ENCODE results near the gene USP47. TPM values are rescaled to one million over a fixed set of nuclear protein-coding genes. Genes with fewer than 3 reads are reported as not detected.

USP47 gene, protein sequence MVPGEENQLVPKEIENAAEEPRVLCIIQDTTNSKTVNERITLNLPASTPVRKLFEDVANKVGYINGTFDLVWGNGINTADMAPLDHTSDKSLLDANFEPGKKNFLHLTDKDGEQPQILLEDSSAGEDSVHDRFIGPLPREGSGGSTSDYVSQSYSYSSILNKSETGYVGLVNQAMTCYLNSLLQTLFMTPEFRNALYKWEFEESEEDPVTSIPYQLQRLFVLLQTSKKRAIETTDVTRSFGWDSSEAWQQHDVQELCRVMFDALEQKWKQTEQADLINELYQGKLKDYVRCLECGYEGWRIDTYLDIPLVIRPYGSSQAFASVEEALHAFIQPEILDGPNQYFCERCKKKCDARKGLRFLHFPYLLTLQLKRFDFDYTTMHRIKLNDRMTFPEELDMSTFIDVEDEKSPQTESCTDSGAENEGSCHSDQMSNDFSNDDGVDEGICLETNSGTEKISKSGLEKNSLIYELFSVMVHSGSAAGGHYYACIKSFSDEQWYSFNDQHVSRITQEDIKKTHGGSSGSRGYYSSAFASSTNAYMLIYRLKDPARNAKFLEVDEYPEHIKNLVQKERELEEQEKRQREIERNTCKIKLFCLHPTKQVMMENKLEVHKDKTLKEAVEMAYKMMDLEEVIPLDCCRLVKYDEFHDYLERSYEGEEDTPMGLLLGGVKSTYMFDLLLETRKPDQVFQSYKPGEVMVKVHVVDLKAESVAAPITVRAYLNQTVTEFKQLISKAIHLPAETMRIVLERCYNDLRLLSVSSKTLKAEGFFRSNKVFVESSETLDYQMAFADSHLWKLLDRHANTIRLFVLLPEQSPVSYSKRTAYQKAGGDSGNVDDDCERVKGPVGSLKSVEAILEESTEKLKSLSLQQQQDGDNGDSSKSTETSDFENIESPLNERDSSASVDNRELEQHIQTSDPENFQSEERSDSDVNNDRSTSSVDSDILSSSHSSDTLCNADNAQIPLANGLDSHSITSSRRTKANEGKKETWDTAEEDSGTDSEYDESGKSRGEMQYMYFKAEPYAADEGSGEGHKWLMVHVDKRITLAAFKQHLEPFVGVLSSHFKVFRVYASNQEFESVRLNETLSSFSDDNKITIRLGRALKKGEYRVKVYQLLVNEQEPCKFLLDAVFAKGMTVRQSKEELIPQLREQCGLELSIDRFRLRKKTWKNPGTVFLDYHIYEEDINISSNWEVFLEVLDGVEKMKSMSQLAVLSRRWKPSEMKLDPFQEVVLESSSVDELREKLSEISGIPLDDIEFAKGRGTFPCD (N-terminal part only)
- total RNA-seq = 38.7 and 41.0 TPM in 2 replicates

DNA sequence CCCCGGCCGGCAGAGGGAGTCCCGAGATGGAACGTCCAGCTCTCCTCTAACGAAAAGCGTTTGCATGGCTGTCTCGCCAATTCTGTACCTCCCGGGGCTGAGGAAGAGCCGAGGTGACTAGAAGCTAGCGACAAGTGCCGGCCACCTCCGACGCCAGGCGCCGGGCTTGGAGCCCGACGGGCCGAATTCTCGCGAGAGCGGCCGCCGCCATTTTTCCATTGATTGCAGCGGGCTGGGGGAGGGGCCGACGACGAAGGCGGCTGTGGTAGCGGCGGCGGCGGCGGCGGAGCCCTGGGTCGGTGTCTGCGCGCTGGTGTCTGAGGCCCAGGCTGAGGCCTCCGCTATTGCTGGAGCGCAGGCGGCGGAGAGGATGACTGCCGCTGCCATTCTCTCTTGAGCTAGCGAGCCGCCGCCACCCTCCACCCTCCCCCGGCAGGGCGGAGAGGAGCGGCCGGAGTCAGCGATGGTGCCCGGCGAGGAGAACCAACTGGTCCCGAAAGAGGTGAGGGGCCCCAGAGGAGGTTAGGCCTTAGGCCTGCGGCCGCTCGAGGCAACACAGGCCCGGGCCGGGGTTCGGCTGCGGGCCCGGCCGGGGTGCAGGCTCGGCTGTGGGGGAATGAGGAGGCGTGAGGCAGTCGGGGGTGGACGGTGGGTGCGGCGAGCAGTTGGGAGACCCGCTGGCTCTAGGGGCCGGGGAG, at the start of gene USP47:
TSS of gene USP47 (plus strand) at position 250 of the 698 bp plus-strand sequence. CDS start at position 464, 214 bp downstream.
- intact Hi-C loops (cut with micrococcal nuclease) = loop anchor here (1.0 to 10.0 kb wide), 8 partner anchors 220 to 1621 kb away; partner anchors contain the start of genes BMAL1, BTBD10, CTR9 and EIF4G2

DNA sequence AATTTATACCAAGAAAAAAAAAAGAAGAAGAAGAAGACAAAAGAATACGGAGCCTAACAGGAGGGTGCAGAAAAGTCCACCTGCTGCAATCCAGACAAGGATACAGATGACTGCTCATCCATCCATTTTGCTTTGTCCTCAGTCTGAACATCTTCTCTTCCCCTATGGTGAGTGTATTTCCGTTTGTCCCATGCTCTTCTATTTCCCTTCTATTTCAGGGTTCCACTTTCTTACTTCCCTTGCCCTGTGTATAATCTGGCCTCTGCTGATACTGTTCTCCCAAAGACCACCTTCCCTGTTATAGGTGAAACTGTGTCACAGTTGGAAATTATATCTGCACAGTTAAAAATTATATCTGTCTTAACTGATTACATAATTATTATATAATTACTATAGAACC, 48.7 kb upstream of the USP47 start:
- intact Hi-C loops (cut with micrococcal nuclease) = loop anchor here (5.0 kb wide), 1 partner anchor 489 kb away; no protein-coding TSS in a partner anchor

DNA sequence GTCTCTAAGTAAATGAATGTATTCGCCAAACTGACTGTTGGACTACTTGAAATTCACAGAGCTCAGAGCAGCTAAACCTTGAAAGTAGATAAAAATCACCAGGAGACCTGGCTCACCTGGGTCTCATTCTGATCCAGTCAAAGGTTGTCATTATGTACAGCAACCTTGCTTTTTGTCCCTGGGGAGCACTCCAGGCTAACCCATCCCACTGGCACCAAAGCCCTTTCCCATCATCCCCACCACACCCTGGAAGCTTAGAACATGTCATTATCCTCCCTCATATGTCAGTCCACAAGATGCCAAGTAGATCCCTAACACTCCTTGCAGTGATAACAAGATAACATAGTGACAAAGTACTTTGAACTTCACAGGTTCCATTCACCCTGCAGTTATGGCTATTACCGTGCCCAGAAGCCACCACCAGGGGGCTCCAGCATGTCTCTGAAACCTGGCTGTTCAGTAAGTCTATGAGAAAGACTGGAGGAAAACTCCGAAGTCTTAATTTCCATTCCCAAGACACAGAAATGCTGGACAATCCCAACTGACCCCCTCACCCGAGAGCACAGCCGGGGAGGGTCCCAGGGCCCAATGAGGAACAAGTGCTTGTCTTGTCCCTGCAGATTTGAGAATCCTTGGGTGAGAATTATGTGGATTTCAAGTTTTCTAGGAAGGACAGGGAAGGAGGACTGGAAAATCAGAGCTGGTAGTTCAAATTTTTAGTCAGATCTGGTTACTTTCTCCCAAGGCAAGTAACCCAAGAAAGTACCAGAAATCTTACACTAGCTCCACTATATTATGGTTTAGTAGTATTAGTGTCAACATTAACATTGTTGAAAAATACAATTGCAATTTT, 43.0 kb upstream of the USP47 start:
- intact Hi-C loops (cut with micrococcal nuclease) = loop anchor here (2.0 kb wide), 1 partner anchor 50 kb away; no protein-coding TSS in a partner anchor

DNA sequence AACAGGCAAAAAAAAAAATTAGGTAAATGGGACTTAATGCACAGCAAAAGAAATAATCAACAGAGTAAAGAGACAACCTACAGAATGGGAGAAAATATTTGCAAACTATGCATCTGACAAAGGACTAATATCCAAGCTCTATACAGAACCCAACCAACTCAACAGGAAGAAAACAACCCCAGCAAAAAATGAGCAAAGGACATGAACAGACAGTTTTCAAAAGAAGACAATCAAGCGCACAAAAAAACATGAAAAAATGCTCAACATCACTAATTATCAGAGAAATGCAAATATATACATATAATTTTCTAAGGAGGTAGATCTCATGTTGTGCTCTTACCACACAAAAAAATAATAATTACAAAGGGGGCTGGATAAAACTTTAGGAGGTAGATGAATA, 36.5 kb upstream of the USP47 start:
- intact Hi-C loops (cut with micrococcal nuclease) = no loop called here

DNA sequence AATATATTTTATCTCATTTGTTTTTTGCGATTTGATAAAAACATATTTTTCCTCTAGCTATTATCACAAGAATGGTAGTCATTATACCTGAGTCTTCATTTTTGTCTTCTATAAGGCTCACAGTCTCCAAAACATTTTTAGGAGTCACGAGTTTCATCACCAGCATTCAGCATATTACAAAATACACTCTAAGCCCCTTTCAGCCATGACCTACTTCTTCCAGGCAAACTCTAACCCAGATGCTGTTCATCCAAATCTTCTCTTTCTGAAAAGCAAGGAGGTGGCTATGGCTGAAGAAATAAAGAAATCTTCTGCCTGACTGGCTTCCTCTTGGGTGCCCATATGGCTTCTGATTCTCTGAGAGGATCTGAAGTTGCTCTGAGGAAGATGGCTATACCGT, 35.7 kb upstream of the USP47 start:
- intact Hi-C loops (cut with micrococcal nuclease) = no loop called here

DNA sequence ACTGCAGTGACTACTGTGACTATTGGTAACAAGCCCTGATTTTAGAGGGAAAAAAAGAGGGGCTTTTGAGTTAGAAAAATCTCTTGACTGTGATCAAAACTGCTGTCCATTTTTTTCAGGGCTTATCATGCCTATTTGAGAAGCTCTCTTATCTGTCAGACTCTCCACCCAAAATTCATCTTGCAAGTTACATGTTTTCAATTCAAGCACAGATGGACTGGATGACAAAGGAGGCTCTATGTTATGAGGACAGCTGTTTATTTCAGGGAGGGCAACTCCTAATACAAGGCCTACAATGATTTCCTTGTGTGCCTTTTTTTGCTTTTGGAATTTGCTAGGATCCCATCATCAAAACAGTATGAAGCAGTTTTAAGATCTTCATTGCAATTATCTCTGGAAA, 35.2 kb upstream of the USP47 start:
- intact Hi-C loops (cut with micrococcal nuclease) = no loop called here

DNA sequence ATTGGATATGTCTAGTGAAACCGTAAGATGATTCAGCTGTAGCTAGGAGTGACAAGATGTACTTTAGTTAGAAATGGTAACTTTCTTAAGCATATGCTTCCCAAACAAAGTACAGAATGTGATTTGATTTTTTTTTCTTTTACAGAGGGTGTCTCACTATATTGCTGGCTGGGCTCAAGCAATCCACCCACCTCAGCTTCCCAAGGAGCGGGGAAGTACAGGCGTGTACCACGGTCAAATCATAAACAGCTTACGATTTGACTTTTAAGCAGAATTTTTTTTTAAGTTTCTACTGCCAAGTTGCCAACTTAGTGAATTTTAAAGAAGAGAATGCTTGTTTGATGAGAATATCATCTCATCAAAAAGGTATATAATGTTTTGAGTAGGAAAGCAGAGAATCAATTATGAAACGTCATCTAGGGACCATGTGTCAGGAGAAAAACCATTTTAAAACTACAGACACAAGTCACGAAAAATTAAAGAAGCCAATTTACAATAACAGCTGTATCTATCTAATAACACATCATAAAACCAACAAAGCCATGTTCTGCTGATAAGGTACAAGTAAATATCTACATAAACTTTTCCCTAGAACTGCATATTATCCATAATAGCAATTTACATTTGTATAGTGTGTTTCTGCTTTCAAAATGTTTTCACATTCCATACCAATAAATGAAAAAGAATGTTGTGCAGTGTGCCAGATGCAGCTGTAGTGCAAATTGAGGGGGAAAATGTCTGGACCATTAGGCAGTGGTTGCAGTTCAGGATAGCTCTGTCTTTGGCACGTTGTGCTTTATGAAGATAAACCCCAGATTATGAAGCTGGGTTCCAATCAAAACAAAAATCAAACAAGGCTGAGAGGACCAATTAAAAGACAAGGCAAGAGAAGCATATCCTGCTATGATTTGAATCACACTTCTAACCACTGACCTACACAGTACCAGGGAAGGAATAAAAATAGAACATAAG, 33.7 kb upstream of the USP47 start:
- intact Hi-C loops (cut with micrococcal nuclease) = no loop called here

DNA sequence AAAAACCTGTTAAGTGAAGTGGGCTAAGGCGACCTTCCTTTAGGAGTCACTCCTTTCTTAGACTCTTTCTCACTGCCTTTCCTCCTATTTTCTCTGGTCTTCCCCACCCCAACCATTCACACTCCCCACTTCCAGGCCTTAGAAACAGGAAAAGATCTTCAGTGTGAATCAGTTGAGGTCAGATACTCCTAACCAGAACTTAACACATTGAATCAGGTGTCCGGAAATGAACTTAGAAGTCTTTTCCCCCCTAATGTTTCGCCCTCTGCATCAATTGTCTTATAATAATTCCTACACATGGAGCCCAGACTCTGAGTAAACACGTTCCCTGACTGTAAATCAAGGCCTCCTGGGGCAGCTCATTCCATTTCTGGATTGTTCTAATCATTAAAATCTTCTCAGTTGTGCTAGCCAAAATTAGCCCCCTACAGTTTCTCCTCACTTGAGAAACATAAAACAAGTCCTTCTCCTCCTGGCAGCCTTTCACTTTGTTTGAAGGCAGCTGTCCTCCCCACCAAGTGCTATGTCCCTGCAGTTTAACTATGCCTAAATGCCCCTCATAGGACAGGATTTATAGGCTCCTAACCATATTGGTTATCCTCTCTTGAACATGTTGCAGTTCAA, 32.7 kb upstream of the USP47 start:
- intact Hi-C loops (cut with micrococcal nuclease) = no loop called here

DNA sequence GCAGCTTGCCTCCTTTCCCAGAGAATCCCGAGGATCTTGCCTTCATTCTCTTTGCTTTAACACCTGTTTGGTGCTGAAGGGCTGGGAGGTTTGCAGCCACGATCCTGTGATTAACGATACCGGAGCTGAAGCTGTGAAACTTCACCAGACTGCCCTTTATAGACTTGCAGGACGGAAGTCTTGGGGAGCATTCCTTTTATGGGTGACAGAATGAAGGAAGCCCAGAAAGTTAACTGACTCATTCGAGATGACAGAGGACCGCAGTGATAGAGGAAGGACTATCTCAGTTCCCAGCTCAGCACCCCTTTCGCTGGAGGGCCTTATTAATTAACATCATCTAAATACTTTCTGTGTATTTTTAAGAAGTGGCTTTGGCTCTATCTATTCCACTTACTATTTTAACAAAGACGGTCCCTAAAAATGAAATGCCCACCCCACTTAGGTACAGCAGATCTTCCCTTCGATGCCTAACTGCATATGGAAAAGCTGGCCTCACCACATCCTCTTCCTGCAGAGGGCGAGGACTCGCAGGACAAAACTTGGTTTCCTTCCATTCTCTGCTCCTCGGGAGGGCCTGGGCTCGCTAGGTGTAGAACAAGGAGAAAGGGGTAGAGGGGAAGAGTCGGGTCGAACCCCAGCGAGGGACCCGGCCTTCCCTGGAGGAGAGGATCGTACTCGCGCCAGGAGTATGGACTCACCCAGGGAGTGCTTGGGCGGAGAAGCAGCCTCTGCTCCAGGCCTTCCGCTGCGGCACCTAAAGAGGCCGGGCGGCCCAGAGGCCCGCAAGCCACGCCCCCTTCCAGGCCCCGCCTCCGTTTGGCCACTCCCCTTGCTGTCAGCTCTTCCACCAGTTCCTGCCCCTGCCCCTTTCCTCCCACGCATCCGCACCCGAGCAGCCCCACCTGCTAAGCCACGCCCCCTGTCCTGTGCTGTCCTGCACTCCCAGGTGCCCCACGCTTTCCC, 30.7 kb upstream of the USP47 start:
- intact Hi-C loops (cut with micrococcal nuclease) = no loop called here

DNA sequence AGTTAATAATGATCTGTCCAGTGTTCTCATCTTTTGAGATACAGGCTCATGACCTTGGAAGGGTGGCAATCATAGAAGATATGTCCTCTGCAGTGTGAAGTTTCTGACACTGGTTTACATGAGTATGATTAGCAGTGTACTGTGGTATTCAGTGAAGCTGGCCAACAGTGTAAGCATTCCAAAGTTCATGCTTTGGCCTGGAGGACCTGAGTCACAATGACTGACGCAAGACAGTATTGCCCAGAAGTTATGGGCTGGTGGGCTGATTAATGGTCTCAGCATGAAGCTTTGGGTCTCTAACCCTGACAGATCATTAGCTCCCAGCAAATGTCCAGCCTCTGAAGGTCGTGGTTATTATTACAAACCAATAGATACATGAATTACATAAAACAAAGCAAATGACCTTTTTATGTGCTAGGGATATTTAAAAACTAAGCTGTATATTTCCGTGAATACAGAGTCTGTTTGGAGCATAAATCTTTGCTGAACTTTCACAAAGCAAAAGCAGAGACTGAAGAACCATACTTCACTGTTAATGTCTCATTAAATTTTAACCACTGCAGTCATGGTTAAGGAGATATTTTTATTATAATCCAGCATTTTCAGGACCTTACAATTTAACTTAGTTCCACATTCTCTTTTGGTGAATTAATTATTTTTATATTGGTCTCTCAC, 28.3 kb upstream of the USP47 start:
- intact Hi-C loops (cut with micrococcal nuclease) = no loop called here

DNA sequence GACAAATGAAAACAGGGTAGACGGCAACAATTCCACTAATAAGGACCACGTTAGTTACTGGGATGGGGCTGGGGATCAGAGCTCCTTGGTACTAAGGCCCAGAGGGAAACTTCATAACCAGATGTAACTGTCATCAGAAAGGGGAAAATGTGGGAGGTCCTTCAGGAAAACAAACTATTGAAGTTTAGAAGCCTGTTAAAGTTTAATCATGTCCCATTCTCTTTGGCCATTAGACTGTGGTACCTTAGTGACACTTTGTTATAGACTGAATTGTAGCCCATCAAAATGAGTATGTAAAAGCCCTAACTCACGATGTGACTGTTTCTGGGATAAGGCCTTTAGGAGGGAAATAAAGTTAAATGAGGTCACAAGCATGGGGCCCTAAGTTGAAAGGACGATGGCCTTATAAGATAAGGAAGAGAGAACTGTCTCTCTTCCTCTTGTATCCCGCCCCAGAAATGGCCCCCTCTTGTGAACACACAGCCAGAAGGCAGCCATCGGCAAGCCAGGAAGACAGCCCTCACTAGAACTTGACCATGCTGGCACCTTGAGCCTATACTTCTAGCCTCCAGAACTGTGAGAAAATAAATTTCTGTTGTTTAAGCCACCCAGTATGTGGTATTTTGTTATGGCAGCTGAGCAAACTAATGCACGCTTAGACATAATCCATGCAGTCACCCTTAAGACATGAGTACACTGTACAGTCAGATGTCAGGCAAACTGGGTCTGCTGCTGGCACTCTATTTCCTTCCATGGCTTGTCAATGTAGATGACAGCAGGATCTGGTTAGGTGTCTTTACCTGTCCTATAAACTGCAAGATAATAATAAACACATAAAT, 26.9 kb upstream of the USP47 start:
- intact Hi-C loops (cut with micrococcal nuclease) = no loop called here

DNA sequence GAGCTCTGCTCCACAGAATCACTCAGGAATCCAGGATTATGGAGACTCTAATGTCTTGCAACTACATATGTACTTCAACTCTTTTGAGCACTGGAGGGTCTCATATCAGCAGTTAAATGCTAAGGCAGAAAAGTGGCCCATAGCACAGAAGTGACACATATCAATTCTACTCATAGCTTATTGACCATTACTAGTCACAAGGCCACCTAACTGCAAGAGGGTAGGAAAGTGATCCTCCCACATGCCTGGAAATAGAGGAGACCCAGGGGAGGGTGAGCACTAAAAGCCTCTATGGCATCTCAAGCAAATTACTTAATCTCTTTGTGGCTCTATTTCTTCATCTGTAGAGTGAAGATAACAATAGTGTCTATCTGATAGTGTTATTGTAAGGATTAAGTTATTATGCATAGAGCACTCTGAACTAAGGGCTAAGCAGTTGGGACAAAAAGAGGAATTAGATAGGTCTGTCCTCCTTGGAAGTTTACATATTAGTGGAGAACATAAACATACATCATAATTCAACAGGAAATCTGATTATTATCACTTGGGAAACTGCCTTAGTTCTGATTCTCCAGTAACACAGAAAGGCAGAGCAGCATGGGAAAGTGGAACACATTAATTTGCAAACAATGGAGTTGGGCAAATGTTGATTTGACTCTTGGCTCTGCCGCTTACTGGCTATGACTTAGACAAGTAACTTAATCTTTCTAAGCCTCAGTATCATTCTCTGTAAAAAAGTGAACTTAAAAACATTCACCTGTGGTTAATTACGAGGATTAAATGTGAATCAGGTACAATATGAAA, 25.1 kb upstream of the USP47 start:
- intact Hi-C loops (cut with micrococcal nuclease) = no loop called here

DNA sequence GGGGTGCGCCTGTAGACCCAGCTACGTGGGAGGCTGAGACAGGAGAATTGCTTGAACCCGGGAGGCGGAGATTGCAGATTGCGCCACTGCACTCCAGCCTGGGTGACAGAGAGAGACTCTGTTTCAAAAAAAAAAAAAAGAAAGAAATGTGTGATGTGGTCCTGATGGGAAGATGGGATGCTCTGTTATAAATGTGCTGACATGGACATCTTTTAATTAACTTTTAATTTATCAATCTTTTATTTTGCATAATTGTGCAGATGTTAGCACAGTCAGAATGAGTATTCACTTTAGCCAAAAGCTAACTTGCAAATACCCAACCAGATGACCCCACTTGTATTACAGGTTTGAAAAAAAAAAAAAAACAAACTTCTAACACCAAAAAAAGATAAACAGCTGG, 23.8 kb upstream of the USP47 start:
- intact Hi-C loops (cut with micrococcal nuclease) = no loop called here

DNA sequence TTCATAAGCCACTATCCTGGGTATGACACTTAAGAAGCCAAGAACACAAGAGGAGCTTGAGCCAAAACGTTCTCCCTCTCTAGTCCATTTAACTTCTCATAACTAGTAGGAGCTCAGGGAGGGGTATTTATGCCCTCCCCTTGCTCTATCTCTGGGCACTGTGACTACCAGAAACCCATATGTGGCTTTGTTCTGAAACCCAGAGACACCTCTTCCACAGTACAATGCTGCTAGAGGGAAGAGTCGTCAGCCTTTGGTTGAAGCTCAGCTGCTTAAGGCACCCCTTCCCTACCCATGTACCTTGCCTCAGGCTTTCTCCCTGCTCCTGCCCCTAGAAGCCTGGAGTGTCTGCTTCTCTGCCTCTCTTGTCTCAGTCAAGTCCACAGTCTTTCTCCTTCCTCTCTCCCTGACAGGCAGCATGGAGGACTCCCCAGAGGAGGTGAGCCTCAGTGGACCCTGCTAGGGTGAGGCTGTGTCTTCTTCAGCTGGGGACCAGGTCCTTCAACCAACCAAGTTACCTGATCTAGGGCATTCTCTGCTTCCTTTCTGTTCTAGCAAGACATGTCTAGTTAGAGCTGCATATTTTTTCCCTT, 23.1 kb upstream of the USP47 start:
- intact Hi-C loops (cut with micrococcal nuclease) = no loop called here

All from T-helper 2 cell treated with Interferon-gamma antibody and Interleukin-4, amounts not matched to agents 100 ng/mL and 5 ng/mL, for 36 hours (primary cell).